CD4-positive, CD25-positive, alpha-beta regulatory T cell (primary cell): ENCODE results near the gene SPACA7. TPM values are rescaled to one million over a fixed set of nuclear protein-coding genes. Genes with fewer than 3 reads are reported as not detected.

Experiments used
- ATAC-seq, 2 donors: fragments of 150-1000 bp; cut with Tn5 transposase; one replicate each; pipeline ENCODE4 v1.10.0; 2021; ENCODE audit warnings: low read depth in 2 of 2, moderate number of reproducible peaks in 2 of 2, moderate library complexity in 1 of 2
- DNase-seq, 3 donors: peaks; one replicate each; pipeline versions ENCODE4 v3.0.0 to v3.0.0-alpha.2; 2012 to 2022; ENCODE audit warnings: mixed read lengths in 1 of 3
- H3K27ac ChIP-seq: one replicate; pipeline ENCODE4 v1.7.0; 2013; ENCODE audit warnings: mild to moderate bottlenecking, low read length; ENCODE audit not compliant: insufficient read depth, poor library complexity, severe bottlenecking
- H3K27me3 ChIP-seq: one replicate; pipeline ENCODE4 v1.7.0; 2013; ENCODE audit warnings: low read length; ENCODE audit not compliant: control insufficient read depth, insufficient read depth
- H3K36me3 ChIP-seq: one replicate; pipeline ENCODE4 v1.7.0; 2013; ENCODE audit warnings: mild to moderate bottlenecking, low read length, moderate library complexity; ENCODE audit not compliant: control insufficient read depth, insufficient read depth
- H3K4me1 ChIP-seq: 2 replicates; pipeline ENCODE4 v1.7.0; 2013; ENCODE audit warnings: mild to moderate bottlenecking, low read length; ENCODE audit not compliant: insufficient read depth, control insufficient read depth, poor library complexity, severe bottlenecking
- H3K4me3 ChIP-seq: one replicate; pipeline ENCODE4 v1.7.0; 2013; ENCODE audit warnings: low read depth, mild to moderate bottlenecking, low read length, moderate library complexity
- H3K9me3 ChIP-seq, 2 experiments: 1 replicate in 1 of 2; 2 replicates in 1 of 2; pipeline ENCODE4 v1.7.0; 2013; ENCODE audit warnings: low read length in 2 of 2, mild to moderate bottlenecking in 1 of 2, moderate library complexity in 1 of 2; ENCODE audit not compliant: control insufficient read depth in 2 of 2
- H3K27ac Mint-ChIP-seq, 3 donors: one replicate each; pipeline ENCODE4 v1.8.0; 2020 to 2022; ENCODE audit warnings: mild to moderate bottlenecking in 3 of 3, mixed read lengths in 3 of 3, moderate library complexity in 2 of 3
- H3K27me3 Mint-ChIP-seq: one replicate; pipeline ENCODE4 v1.8.0; 2022; ENCODE audit warnings: mild to moderate bottlenecking, mixed read lengths
- H3K36me3 Mint-ChIP-seq: one replicate; pipeline ENCODE4 v1.8.0; 2020; ENCODE audit warnings: mixed read lengths
- H3K4me1 Mint-ChIP-seq, 4 donors: one replicate each; pipeline ENCODE4 v1.8.0; 2020 to 2022; ENCODE audit warnings: mixed read lengths in 4 of 4, mild to moderate bottlenecking in 1 of 4
- H3K4me3 Mint-ChIP-seq, 4 donors: one replicate each; pipeline ENCODE4 v1.8.0; 2020 to 2022; ENCODE audit warnings: mild to moderate bottlenecking in 4 of 4, mixed read lengths in 4 of 4, moderate library complexity in 3 of 4
- H3K9me3 Mint-ChIP-seq, 7 donors: one replicate each; pipeline ENCODE4 v1.8.0; 2020 to 2022; ENCODE audit warnings: mixed read lengths in 7 of 7, mild to moderate bottlenecking in 3 of 7, moderate library complexity in 2 of 7
- polyA plus RNA-seq, 4 donors: library from polyadenylated mRNA; unstranded; fragments of 300-500 nt; fragmentation: Illumina TruSeq; gene quantifications; one replicate each; pipeline ENCODE4 v1.2.3, GENCODE V29; 2021
- total RNA-seq: library from RNA; stranded (reverse); gene quantifications from one replicate; pipeline ENCODE4 v1.2.3, GENCODE V29; 2022

SPACA7 gene
- total and polyA plus RNA-seq, 5 donors from 2014 or later: not detected

DNA sequence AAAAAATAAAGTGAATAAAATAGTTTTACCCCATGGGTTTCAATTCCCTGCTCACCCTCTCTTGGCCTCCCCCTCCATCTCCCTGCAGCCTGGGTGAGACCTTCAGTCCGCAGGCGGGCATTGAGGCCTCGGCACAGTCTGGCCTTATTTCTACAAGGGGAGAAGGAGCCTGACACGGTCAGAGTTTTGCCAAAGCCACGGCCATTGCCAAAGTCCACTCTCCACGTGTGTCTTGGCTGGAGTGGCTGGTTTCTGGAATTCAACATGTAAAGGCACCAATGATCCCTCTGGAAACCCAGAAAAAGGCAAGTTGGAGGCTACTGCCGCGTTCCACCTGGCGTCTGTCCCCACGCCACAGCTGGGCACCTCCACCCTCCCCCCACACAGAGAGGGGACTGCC lies 43.4 kb upstream of the SPACA7 start:
- Mint-ChIP-seq H3K4me1 (no peaks in the 10 kb centered on the region), H3K27me3 (peaks cover 53% of the 10 kb centered on the region), H3K36me3 (no peaks in the 10 kb centered on the region), H3K9me3 (peaks cover 0 to 17% (median 2%) of the 10 kb centered on the region in 7 donors), H3K27ac (no peak overlapping the region), H3K4me3 (no peak overlapping the region)
- no peaks in the 10 kb centered on the region for H3K4me1 ChIP-seq
- peaks cover 4 to 11% of the 10 kb centered on the region in 2 experiments for H3K9me3 ChIP-seq
- peaks cover 6% of the 10 kb centered on the region for H3K27me3 ChIP-seq
- H3K27ac ChIP-seq: no peak overlapping the region
- H3K4me3 ChIP-seq: no peak overlapping the region
- DNase-seq (no peak), ATAC-seq (no peak)
- H3K36me3 ChIP-seq: no peaks in the 10 kb centered on the region

DNA sequence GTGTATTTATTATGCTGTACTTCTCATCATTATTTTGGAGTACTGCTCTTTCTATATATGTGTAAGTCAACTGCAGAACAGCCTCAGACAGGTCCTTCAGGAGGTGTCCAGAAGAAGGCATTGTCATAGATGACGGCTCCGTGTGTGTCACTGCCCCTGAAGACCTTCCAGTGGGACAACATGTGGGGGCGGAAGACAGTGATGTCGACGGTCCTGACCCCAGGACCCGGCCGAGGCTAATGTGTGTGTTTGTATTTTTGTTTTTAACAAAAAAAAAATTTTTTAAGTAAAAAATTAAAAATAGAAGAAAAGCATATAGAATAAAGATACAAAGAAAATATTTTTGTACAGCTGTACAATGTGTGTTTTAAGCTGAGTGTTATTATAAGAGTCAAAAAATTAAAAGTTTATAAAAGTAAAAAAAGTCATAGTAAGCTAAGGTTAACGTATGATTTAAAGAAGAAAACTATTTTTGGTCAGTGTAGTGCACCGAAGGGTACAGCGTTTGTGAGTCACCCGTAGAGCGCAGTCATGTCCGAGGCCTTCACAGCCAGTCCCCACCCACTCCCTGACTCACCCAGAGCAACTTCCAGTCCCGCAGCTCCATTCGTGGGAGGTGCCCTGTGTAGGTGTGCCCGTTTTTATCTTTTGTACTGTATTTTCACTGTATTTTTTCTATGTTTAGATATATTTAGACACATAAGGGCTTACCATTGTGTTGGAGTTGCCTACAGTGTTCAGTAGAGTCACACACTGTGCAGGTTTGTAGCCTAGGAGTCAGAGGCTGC lies 42.2 kb upstream of the SPACA7 start:
- DNase-seq (no peak), ATAC-seq (no peak)
- Mint-ChIP-seq H3K4me3 (no peak overlapping the region), H3K27ac (no peak overlapping the region), H3K4me1 (no peaks in the 10 kb centered on the region), H3K36me3 (no peaks in the 10 kb centered on the region), H3K27me3 (peaks cover 50% of the 10 kb centered on the region), H3K9me3 (peaks cover 0 to 19% (median 2%) of the 10 kb centered on the region in 7 donors)
- H3K36me3 ChIP-seq: no peaks in the 10 kb centered on the region
- no peak overlapping the region for H3K4me3 ChIP-seq
- peaks cover 6% of the 10 kb centered on the region for H3K27me3 ChIP-seq
- H3K27ac ChIP-seq: no peak overlapping the region
- peaks cover 4 to 11% of the 10 kb centered on the region in 2 experiments for H3K9me3 ChIP-seq
- no peaks in the 10 kb centered on the region for H3K4me1 ChIP-seq

DNA sequence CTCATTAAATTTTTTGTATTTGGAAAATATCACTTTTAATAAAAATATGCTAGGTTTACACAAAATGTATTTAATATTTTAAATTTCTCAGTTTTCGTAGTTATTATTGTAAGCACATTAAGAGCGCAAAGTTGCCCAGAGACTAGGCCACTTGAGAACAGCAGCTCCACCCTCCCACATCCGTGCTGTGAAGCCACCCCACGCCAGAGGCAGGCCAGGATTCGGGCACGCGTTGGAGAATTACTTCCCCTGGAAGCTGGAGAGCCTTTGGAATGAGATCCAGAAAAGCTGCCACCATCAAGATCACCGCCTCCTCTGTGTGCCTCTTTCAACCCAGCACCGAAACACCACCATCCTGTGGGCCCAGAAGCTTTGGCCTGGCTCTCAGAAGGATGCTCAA lies 41.0 kb upstream of the SPACA7 start:
- Mint-ChIP-seq H3K9me3 (peaks cover 0 to 19% (median 2%) of the 10 kb centered on the region in 7 donors), H3K27ac (no peak overlapping the region), H3K36me3 (no peaks in the 10 kb centered on the region), H3K4me1 (no peaks in the 10 kb centered on the region), H3K27me3 (peaks cover 40% of the 10 kb centered on the region), H3K4me3 (no peak overlapping the region)
- H3K4me1 ChIP-seq: no peaks in the 10 kb centered on the region
- DNase-seq (no peak), ATAC-seq (no peak)
- no peaks in the 10 kb centered on the region for H3K36me3 ChIP-seq
- H3K4me3 ChIP-seq: no peak overlapping the region
- H3K27ac ChIP-seq: no peak overlapping the region
- H3K9me3 ChIP-seq: peaks cover 4 to 11% of the 10 kb centered on the region in 2 experiments
- peaks cover 6% of the 10 kb centered on the region for H3K27me3 ChIP-seq

- no peak overlapping the region for H3K4me3 Mint-ChIP-seq
- DNase-seq (no peak), ATAC-seq (no peak)
- H3K27ac Mint-ChIP-seq: no peak overlapping the region
- no peak overlapping the region for H3K27ac ChIP-seq
- H3K36me3 ChIP-seq: no peaks in the 10 kb centered on the region
- peaks cover 14% of the 10 kb centered on the region for H3K27me3 Mint-ChIP-seq
- peaks cover 0 to 15% (median 2%) of the 10 kb centered on the region in 7 donors for H3K9me3 Mint-ChIP-seq
- no peak overlapping the region for H3K4me3 ChIP-seq
- H3K4me1 Mint-ChIP-seq: no peaks in the 10 kb centered on the region
- no peaks in the 10 kb centered on the region for H3K36me3 Mint-ChIP-seq
- no peaks in the 10 kb centered on the region for H3K27me3 ChIP-seq
- H3K4me1 ChIP-seq: no peaks in the 10 kb centered on the region
- peaks cover 4 to 11% of the 10 kb centered on the region in 2 experiments for H3K9me3 ChIP-seq
Observed at GRCh38 chr13:112341446-112341845, 34.7 kb upstream of the SPACA7 start.

DNA sequence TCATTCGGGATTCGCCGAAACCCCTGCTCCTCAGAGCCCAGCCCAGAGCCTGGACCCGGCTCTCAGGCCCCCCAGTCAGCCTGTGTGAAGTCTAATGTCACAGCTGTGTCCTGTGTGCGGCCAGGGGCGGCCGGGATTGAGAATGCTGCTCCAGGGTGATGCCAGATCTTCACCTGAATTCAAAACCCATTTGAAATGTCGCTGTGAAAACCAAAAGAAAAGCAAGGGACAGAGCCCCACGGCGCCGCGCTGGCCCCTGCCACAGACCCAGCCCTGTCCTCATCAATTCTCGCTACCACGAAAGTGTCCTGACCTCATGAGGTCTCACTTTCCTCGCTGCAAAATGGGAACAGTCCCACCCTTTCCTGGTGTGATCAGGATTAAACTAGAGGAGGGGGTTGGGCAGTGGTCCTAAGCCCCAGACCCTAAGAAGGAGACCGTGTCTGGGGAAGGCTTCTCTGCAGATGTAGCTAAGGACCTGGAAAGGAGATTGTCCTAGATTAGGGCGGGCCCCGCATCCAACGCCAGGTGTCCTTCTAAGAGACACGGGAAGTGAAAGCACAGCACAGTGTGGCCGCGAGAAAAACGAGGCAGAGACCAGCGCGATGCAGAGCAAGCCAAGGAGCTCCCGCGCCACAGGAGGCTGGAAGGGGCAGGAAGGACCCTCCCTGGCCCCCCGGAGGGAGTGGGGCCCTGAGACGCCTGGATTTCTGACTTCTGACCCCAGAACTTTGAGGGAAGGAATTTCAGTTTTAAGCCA lies 34.0 kb upstream of the SPACA7 start:
- Mint-ChIP-seq H3K27ac (no peak overlapping the region), H3K4me1 (peaks cover 0 to 3% (median 0%) of the 10 kb centered on the region in 4 donors), H3K27me3 (peaks cover 21% of the 10 kb centered on the region), H3K4me3 (no peak overlapping the region), H3K36me3 (no peaks in the 10 kb centered on the region), H3K9me3 (peaks cover 0 to 10% (median 1%) of the 10 kb centered on the region in 7 donors)
- no peak for ATAC-seq
- H3K27me3 ChIP-seq: no peaks in the 10 kb centered on the region
- no peak overlapping the region for H3K4me3 ChIP-seq
- no peak overlapping the region for H3K27ac ChIP-seq
- no peaks in the 10 kb centered on the region for H3K4me1 ChIP-seq
- no peak for DNase-seq
- no peaks in the 10 kb centered on the region for H3K36me3 ChIP-seq
- H3K9me3 ChIP-seq: peaks cover 4 to 6% of the 10 kb centered on the region in 2 experiments

- H3K36me3 Mint-ChIP-seq: no peaks in the 10 kb centered on the region
- no peak overlapping the region for H3K27ac ChIP-seq
- peaks cover 21% of the 10 kb centered on the region for H3K27me3 Mint-ChIP-seq
- H3K4me1 Mint-ChIP-seq: peaks cover 0 to 3% (median 0%) of the 10 kb centered on the region in 4 donors
- H3K4me3 Mint-ChIP-seq: no peak overlapping the region
- no peak overlapping the region for H3K4me3 ChIP-seq
- H3K9me3 Mint-ChIP-seq: peaks cover 0 to 5% (median 0%) of the 10 kb centered on the region in 7 donors
- no peak overlapping the region for H3K27ac Mint-ChIP-seq
- peaks cover 7% of the 10 kb centered on the region for H3K27me3 ChIP-seq
- H3K36me3 ChIP-seq: no peaks in the 10 kb centered on the region
- no peaks in the 10 kb centered on the region for H3K4me1 ChIP-seq
- no peaks in the 10 kb centered on the region for H3K9me3 ChIP-seq
- DNase-seq: no peak
- ATAC-seq: no peak
Observed at GRCh38 chr13:112342841-112343361, 33.3 kb upstream of the SPACA7 start.

DNA sequence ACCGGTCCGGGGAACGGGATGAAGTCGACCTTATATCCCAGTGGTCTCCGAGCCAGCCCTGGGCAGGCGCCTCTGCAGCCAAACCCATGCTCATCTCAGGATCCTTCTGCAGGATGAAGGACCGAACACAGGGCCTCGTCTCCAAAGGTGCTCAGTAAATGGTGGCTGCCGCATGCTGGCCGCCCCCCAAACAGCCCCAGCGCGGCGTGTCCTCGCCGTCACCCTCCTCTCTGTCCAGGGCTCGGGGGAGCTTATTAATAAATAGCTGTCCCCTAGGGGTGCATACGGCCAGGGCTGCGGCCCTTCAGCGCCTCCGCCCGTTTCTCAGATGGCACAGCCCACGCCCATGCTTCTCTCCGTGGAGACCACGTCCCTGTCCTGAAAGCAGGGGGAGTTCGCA lies 32.6 kb upstream of the SPACA7 start:
- Mint-ChIP-seq H3K27me3 (peaks cover 21% of the 10 kb centered on the region), H3K4me3 (no peak overlapping the region), H3K9me3 (peaks cover 0 to 5% (median 0%) of the 10 kb centered on the region in 7 donors), H3K27ac (no peak overlapping the region), H3K4me1 (peaks cover 0 to 3% (median 0%) of the 10 kb centered on the region in 4 donors), H3K36me3 (no peaks in the 10 kb centered on the region)
- H3K9me3 ChIP-seq: no peaks in the 10 kb centered on the region
- H3K4me3 ChIP-seq: no peak overlapping the region
- DNase-seq (no peak), ATAC-seq (no peak)
- H3K4me1 ChIP-seq: no peaks in the 10 kb centered on the region
- H3K27me3 ChIP-seq: peaks cover 7% of the 10 kb centered on the region
- no peaks in the 10 kb centered on the region for H3K36me3 ChIP-seq
- H3K27ac ChIP-seq: no peak overlapping the region
